Measurements from ENCODE around the gene PPL.

GRCh38 chr16:4891886-4892216 lies 45.1 kb downstream of the PPL start:
- TF ChIP-seq, protein P1, sequence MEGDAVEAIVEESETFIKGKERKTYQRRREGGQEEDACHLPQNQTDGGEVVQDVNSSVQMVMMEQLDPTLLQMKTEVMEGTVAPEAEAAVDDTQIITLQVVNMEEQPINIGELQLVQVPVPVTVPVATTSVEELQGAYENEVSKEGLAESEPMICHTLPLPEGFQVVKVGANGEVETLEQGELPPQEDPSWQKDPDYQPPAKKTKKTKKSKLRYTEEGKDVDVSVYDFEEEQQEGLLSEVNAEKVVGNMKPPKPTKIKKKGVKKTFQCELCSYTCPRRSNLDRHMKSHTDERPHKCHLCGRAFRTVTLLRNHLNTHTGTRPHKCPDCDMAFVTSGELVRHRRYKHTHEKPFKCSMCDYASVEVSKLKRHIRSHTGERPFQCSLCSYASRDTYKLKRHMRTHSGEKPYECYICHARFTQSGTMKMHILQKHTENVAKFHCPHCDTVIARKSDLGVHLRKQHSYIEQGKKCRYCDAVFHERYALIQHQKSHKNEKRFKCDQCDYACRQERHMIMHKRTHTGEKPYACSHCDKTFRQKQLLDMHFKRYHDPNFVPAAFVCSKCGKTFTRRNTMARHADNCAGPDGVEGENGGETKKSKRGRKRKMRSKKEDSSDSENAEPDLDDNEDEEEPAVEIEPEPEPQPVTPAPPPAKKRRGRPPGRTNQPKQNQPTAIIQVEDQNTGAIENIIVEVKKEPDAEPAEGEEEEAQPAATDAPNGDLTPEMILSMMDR (IDR thresholded peaks at IDR 0.05; ENCODE audit: poor library complexity), result no peak
- TF ChIP-seq EZH2 (IDR thresholded peaks at IDR 0.05; ENCODE audit: borderline replicate concordance), result no peak

Measured in hepatocyte (in vitro differentiated cells).